Liver (tissue), 9 donors: ENCODE results near the gene GLDN. TPM values are rescaled to one million over a fixed set of nuclear protein-coding genes. Genes with fewer than 3 reads are reported as not detected.

ENCODE experiments used
- DNase-seq: peaks from one replicate; pipeline ENCODE4 v3.0.0-alpha.2; 2017; ENCODE audit warnings: low spot score
- H3K27ac ChIP-seq, 2 donors: one replicate each; pipeline ENCODE4 v1.7.0; 2013; ENCODE audit warnings: inconsistent platforms in 2 of 2, low read length in 2 of 2, control low read depth in 1 of 2, low read depth in 1 of 2, mild to moderate bottlenecking in 1 of 2
- H3K27me3 ChIP-seq, 4 donors: one replicate each; pipeline versions ENCODE4 v1.6.1 to v1.7.0; 2013; ENCODE audit warnings: low read length in 3 of 4, inconsistent platforms in 1 of 4, mild to moderate bottlenecking in 1 of 4, moderate library complexity in 1 of 4; ENCODE audit not compliant: control insufficient read depth in 4 of 4, insufficient read depth in 4 of 4
- H3K36me3 ChIP-seq, 4 donors: one replicate each; pipeline versions ENCODE4 v1.6.1 to v1.7.0; 2013; ENCODE audit warnings: low read length in 3 of 4, mild to moderate bottlenecking in 3 of 4, low read depth in 1 of 4, moderate library complexity in 1 of 4; ENCODE audit not compliant: control insufficient read depth in 4 of 4, insufficient read depth in 3 of 4
- H3K4me1 ChIP-seq, 4 donors: one replicate each; pipeline versions ENCODE4 v1.6.1 to v1.7.0; 2013; ENCODE audit warnings: low read length in 3 of 4, mild to moderate bottlenecking in 3 of 4, moderate library complexity in 1 of 4; ENCODE audit not compliant: control insufficient read depth in 4 of 4, insufficient read depth in 4 of 4
- H3K4me3 ChIP-seq, 3 donors: one replicate each; pipeline versions ENCODE4 v1.6.1 to v1.7.0; 2013; ENCODE audit warnings: low read length in 3 of 3, control low read depth in 1 of 3, low read depth in 1 of 3, mild to moderate bottlenecking in 1 of 3
- H3K9ac ChIP-seq, 2 donors: one replicate each; pipeline ENCODE4 v1.7.0; 2013; ENCODE audit warnings: low read length in 2 of 2, mild to moderate bottlenecking in 2 of 2, moderate library complexity in 2 of 2, control low read depth in 1 of 2, low read depth in 1 of 2
- H3K9me3 ChIP-seq, 4 donors: one replicate each; pipeline versions ENCODE4 v1.6.1 to v1.7.0; 2013; ENCODE audit warnings: low read length in 3 of 4; ENCODE audit not compliant: control insufficient read depth in 4 of 4
- EGR1 ChIP-seq, 2 donors: IDR thresholded peaks; 2 replicates each; pipeline ENCODE4 v1.6.1; 2016 to 2018; ENCODE audit warnings: antibody characterized with exemption in 2 of 2, low read depth in 2 of 2
- FOXA1 ChIP-seq: IDR thresholded peaks from 2 replicates; pipeline ENCODE4 v1.6.1; 2016; ENCODE audit warnings: antibody characterized with exemption
- FOXA2 ChIP-seq: IDR thresholded peaks from 2 replicates; pipeline ENCODE4 v1.6.1; 2016; ENCODE audit warnings: antibody characterized with exemption
- GABPA ChIP-seq, 2 donors: IDR thresholded peaks in 1 of 2; conservative IDR thresholded peaks in 1 of 2; 2 replicates each; pipeline ENCODE4 v1.6.1; 2016; ENCODE audit warnings: antibody characterized with exemption in 2 of 2, mild to moderate bottlenecking in 1 of 2, moderate library complexity in 1 of 2
- HNF4A ChIP-seq, 2 donors: conservative IDR thresholded peaks; 2 replicates each; pipeline ENCODE4 v1.6.1; 2016; ENCODE audit warnings: antibody characterized with exemption in 2 of 2, mild to moderate bottlenecking in 2 of 2
- HNF4G ChIP-seq: IDR thresholded peaks from 2 replicates; pipeline ENCODE4 v1.6.1; 2016; ENCODE audit warnings: antibody characterized with exemption
- JUND ChIP-seq, 2 donors: IDR thresholded peaks; 2 replicates each; pipeline ENCODE4 v1.6.1; 2016; ENCODE audit warnings: antibody characterized with exemption in 2 of 2
- NR2F2 ChIP-seq: IDR thresholded peaks from 2 replicates; pipeline ENCODE4 v1.6.1; 2016; ENCODE audit warnings: antibody characterized with exemption
- RAD21 ChIP-seq, 2 donors: IDR thresholded peaks; 2 replicates each; pipeline ENCODE4 v1.6.1; 2016; ENCODE audit warnings: antibody characterized with exemption in 2 of 2, mild to moderate bottlenecking in 2 of 2
- RXRA ChIP-seq, 2 donors: IDR thresholded peaks; 2 replicates each; pipeline ENCODE4 v1.6.1; 2017 to 2018; ENCODE audit warnings: antibody characterized with exemption in 2 of 2, mild to moderate bottlenecking in 1 of 2
- SP1 ChIP-seq: IDR thresholded peaks from 2 replicates; pipeline ENCODE4 v1.6.1; 2018; ENCODE audit warnings: antibody characterized with exemption, mild to moderate bottlenecking
- TAF1 ChIP-seq: conservative IDR thresholded peaks from 2 replicates; pipeline ENCODE4 v1.6.1; 2016; ENCODE audit warnings: antibody characterized with exemption, mild to moderate bottlenecking
- YY1 ChIP-seq: IDR thresholded peaks from 2 replicates; pipeline ENCODE4 v1.6.1; 2016; ENCODE audit warnings: antibody characterized with exemption, mild to moderate bottlenecking
- WGBS: extraction: QIAGEN DNeasy Blood & Tissue Kit; methylation state at CpG from one replicate; pipeline ENCODE4 v1.1.7; 2013; 5-methylcytosine and 5-hydroxymethylcytosine counted together
- polyA plus RNA-seq, 2 donors: library from polyadenylated mRNA; stranded (reverse) in 1 of 2; unstranded in 1 of 2; fragments of 200-250 nt in 1 of 2; fragments of >200 nt in 1 of 2; fragmentation: Nextera tagmentation in 1 of 2; extraction: Ambion mirVana in 1 of 2; gene quantifications; one replicate each; pipeline versions ENCODE4 v1.2.1 to v1.2.3, GENCODE V29; 2013 to 2015
- total RNA-seq, 2 donors: library from RNA; depleted of rRNA; stranded (reverse); fragments of >200 nt; gene quantifications; one replicate each; pipeline ENCODE4 v1.2.3, GENCODE V29; 2014
- TF ChIP-seq, protein P1 (sequence below): IDR thresholded peaks from 2 replicates; pipeline ENCODE4 v1.6.1; 2016; ENCODE audit warnings: antibody characterized with exemption
- TF ChIP-seq, protein P2 (sequence below): IDR thresholded peaks from 2 replicates; pipeline ENCODE4 v1.6.1; 2016; ENCODE audit warnings: antibody characterized with exemption, mild to moderate bottlenecking
- TF ChIP-seq, protein P3 (sequence below): fragments of 150-350 bp; IDR thresholded peaks from 2 replicates; pipeline ENCODE4 v1.5.1; 2017; ENCODE audit warnings: improper control_type of control experiment, low read depth, low read length; ENCODE audit not compliant: missing input control
- TF ChIP-seq, protein P4 (sequence below): IDR thresholded peaks from 2 replicates; pipeline ENCODE4 v1.6.1; 2016; ENCODE audit warnings: antibody characterized with exemption
- donor health status: healthy.
- donor health status: healthy.
- donor health status: healthy.
- donor health status: healthy.
- donor health status: healthy.

GLDN gene
- total and polyA plus RNA-seq, 4 donors, result 0.15 to 1.4 (median 0.33) TPM

DNA sequence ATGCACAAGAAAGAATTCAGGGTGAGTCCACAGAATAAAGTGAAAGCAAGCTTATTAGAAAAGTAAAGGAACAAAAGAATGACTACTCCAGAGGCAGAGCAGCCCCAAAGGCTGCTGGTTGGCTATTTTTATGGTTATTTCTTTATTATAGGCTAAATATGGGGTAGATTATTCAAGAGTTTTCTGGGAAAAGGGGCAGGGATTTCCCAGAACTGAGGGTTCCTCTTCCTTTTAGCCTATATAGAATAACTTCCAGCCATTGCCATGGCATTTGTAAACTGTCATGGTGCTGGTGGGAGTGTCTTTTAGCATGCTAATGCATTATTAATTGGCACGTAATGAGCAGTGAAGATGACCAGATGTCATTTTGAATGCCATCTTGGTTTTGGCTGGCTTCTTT is 13.6 kb downstream of the GLDN start:
- Histone ChIP-seq H3K4me3 (no peak overlapping the region), H3K36me3 (no peaks in the 10 kb centered on the region), H3K27ac (no peak overlapping the region), H3K27me3 (peaks cover 0 to 2% (median 0%) of the 10 kb centered on the region in 4 donors), H3K4me1 (no peaks in the 10 kb centered on the region), H3K9me3 (no peaks in the 10 kb centered on the region), H3K9ac (no peak overlapping the region)
- DNase-seq, result no peak
- WGBS, result 88% methylated on average over 1 of the region's 1 CpG
- no peak for TF ChIP-seq NR2F2
- no peak for TF ChIP-seq TAF1
- no peak for TF ChIP-seq HNF4A (conservative IDR thresholded peaks at IDR 0.05)
- TF ChIP-seq, protein P1, sequence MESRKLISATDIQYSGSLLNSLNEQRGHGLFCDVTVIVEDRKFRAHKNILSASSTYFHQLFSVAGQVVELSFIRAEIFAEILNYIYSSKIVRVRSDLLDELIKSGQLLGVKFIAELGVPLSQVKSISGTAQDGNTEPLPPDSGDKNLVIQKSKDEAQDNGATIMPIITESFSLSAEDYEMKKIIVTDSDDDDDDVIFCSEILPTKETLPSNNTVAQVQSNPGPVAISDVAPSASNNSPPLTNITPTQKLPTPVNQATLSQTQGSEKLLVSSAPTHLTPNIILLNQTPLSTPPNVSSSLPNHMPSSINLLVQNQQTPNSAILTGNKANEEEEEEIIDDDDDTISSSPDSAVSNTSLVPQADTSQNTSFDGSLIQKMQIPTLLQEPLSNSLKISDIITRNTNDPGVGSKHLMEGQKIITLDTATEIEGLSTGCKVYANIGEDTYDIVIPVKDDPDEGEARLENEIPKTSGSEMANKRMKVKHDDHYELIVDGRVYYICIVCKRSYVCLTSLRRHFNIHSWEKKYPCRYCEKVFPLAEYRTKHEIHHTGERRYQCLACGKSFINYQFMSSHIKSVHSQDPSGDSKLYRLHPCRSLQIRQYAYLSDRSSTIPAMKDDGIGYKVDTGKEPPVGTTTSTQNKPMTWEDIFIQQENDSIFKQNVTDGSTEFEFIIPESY, result no peak

DNA sequence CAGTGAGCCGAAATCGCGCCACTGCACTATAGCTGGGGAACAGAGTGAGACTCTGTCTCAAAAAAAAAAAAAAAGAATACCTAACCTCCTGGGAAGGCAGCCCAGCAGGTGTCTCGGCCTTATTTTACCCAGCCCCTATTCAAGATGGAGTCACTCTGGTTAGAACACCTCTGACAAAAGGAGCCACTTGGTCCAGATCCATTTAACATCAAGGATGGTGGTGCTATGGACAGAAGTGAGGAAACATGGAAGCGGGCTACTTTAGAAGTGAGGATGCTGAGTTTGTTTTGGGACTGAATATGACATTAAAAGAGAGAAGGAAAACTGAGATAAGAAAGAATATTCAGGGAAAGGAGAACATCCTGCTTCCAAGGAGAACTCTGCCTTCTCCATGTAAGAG is 14.7 kb downstream of the GLDN start:
- Histone ChIP-seq H3K27ac (no peak overlapping the region), H3K4me1 (no peaks in the 10 kb centered on the region), H3K36me3 (no peaks in the 10 kb centered on the region), H3K4me3 (no peak overlapping the region), H3K9me3 (no peaks in the 10 kb centered on the region), H3K27me3 (peaks cover 0 to 2% (median 0%) of the 10 kb centered on the region in 4 donors), H3K9ac (no peak overlapping the region)
- TF ChIP-seq RAD21 (IDR thresholded peaks at IDR 0.05) (no peak), EGR1 (IDR thresholded peaks at IDR 0.05; ENCODE audit: low read depth in 2 of 2) (no peak), NR2F2 (no peak), JUND (IDR thresholded peaks at IDR 0.05) (no peak), FOXA1 (no peak), HNF4A (conservative IDR thresholded peaks at IDR 0.05) (no peak)
- TF ChIP-seq, protein P2, sequence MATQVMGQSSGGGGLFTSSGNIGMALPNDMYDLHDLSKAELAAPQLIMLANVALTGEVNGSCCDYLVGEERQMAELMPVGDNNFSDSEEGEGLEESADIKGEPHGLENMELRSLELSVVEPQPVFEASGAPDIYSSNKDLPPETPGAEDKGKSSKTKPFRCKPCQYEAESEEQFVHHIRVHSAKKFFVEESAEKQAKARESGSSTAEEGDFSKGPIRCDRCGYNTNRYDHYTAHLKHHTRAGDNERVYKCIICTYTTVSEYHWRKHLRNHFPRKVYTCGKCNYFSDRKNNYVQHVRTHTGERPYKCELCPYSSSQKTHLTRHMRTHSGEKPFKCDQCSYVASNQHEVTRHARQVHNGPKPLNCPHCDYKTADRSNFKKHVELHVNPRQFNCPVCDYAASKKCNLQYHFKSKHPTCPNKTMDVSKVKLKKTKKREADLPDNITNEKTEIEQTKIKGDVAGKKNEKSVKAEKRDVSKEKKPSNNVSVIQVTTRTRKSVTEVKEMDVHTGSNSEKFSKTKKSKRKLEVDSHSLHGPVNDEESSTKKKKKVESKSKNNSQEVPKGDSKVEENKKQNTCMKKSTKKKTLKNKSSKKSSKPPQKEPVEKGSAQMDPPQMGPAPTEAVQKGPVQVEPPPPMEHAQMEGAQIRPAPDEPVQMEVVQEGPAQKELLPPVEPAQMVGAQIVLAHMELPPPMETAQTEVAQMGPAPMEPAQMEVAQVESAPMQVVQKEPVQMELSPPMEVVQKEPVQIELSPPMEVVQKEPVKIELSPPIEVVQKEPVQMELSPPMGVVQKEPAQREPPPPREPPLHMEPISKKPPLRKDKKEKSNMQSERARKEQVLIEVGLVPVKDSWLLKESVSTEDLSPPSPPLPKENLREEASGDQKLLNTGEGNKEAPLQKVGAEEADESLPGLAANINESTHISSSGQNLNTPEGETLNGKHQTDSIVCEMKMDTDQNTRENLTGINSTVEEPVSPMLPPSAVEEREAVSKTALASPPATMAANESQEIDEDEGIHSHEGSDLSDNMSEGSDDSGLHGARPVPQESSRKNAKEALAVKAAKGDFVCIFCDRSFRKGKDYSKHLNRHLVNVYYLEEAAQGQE, result no peak
- TF ChIP-seq, protein P1, result no peak
- WGBS, result 96% methylated on average over 5 of the region's 5 CpGs
- no peak for DNase-seq

DNA sequence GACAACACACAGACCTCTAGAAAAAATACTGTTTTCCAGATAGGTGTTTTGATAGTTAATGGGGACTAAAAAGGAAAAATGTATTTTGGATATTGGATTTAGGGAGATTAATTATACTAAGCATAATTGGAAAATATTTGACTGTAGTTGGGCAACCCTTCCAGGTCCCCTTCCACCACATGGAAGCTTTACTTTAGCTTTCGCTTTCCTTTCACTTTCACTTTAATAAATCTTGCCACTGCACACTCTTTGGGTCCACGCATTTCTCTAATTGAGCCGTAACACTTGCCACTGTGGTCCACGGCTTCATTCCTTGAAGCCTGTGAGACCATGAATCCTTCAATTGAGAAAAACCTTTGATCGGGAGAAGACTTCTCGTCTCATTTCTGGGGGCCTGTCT is 15.5 kb downstream of the GLDN start:
- no peak overlapping the region for H3K9ac ChIP-seq
- H3K4me3 ChIP-seq, result no peak overlapping the region
- no peaks in the 10 kb centered on the region for H3K27me3 ChIP-seq
- no peaks in the 10 kb centered on the region for H3K4me1 ChIP-seq
- no peak for DNase-seq
- 91% methylated on average over 6 of the region's 6 CpGs for WGBS
- no peak for TF ChIP-seq NR2F2
- TF ChIP-seq, protein P1, result no peak
- TF ChIP-seq RXRA (IDR thresholded peaks at IDR 0.05), result no peak
- no peak for TF ChIP-seq FOXA2
- TF ChIP-seq HNF4A (conservative IDR thresholded peaks at IDR 0.05), result no peak
- no peak for TF ChIP-seq EGR1 (IDR thresholded peaks at IDR 0.05; ENCODE audit: low read depth in 2 of 2)
- no peak for TF ChIP-seq SP1
- no peak for TF ChIP-seq HNF4G
- TF ChIP-seq YY1, result no peak
- TF ChIP-seq, protein P3, sequence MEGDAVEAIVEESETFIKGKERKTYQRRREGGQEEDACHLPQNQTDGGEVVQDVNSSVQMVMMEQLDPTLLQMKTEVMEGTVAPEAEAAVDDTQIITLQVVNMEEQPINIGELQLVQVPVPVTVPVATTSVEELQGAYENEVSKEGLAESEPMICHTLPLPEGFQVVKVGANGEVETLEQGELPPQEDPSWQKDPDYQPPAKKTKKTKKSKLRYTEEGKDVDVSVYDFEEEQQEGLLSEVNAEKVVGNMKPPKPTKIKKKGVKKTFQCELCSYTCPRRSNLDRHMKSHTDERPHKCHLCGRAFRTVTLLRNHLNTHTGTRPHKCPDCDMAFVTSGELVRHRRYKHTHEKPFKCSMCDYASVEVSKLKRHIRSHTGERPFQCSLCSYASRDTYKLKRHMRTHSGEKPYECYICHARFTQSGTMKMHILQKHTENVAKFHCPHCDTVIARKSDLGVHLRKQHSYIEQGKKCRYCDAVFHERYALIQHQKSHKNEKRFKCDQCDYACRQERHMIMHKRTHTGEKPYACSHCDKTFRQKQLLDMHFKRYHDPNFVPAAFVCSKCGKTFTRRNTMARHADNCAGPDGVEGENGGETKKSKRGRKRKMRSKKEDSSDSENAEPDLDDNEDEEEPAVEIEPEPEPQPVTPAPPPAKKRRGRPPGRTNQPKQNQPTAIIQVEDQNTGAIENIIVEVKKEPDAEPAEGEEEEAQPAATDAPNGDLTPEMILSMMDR, result no peak
- TF ChIP-seq GABPA (IDR thresholded peaks at IDR 0.05 in 1 of 2, conservative IDR thresholded peaks at IDR 0.05 in 1 of 2), result no peak
- TF ChIP-seq, protein P4, sequence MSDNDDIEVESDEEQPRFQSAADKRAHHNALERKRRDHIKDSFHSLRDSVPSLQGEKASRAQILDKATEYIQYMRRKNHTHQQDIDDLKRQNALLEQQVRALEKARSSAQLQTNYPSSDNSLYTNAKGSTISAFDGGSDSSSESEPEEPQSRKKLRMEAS, result no peak
- no peak for TF ChIP-seq FOXA1
- H3K36me3 ChIP-seq, result no peaks in the 10 kb centered on the region
- H3K27ac ChIP-seq, result no peak overlapping the region
- no peaks in the 10 kb centered on the region for H3K9me3 ChIP-seq
